MM.1S (cell line): ENCODE data around the gene CCDC102A.

ENCODE experiments used
- EZH2 ChIP-seq: fragments of 300-600 bp; sonication (generic); optimal IDR thresholded peaks from 2 replicates; pipeline ENCODE3; 2017; ENCODE audit warnings: low read depth, mild to moderate bottlenecking, antibody characterized with exemption, low read length, mixed read lengths
- EZH2phosphoT487 ChIP-seq: fragments of 300-600 bp; sonication (generic); IDR thresholded peaks from 2 replicates; pipeline ENCODE4 v1.6.1; 2018; ENCODE audit warnings: antibody characterized with exemption, low read length
- TF ChIP-seq, protein P1 (sequence below): fragments of 300-600 bp; sonication (generic); IDR thresholded peaks from 2 replicates; pipeline ENCODE4 v1.5.1; 2016; ENCODE audit warnings: antibody characterized with exemption, low read length, mixed read lengths

DNA sequence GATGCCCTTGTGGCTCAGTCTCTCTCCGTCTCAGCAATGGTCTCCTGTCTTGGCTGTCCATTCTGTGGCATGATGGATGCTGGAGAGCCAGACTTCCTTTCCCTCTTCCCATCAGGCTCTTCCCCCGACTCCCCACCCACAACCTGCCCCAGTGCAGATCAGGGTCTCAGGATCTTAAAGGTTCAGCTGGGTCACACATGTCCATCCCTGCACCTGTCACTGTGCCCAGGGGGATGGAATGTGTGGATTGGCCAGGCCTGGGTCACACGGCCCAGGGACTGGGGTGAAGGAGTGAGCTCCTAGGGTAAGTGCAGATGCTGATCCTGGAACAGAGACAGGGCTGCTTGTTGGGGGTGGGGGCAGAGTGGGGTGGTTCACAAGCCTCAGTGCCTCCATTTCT lies 29.1 kb upstream of the CCDC102A start:
- TF ChIP-seq, protein P1, sequence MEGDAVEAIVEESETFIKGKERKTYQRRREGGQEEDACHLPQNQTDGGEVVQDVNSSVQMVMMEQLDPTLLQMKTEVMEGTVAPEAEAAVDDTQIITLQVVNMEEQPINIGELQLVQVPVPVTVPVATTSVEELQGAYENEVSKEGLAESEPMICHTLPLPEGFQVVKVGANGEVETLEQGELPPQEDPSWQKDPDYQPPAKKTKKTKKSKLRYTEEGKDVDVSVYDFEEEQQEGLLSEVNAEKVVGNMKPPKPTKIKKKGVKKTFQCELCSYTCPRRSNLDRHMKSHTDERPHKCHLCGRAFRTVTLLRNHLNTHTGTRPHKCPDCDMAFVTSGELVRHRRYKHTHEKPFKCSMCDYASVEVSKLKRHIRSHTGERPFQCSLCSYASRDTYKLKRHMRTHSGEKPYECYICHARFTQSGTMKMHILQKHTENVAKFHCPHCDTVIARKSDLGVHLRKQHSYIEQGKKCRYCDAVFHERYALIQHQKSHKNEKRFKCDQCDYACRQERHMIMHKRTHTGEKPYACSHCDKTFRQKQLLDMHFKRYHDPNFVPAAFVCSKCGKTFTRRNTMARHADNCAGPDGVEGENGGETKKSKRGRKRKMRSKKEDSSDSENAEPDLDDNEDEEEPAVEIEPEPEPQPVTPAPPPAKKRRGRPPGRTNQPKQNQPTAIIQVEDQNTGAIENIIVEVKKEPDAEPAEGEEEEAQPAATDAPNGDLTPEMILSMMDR = no peak
- TF ChIP-seq EZH2phosphoT487 (no peak), EZH2 (no peak)
